CD4-positive, CD25-positive, alpha-beta regulatory T cell (primary cell): ENCODE measurements around the gene KCNT1. TPM values are rescaled to one million over a fixed set of nuclear protein-coding genes. Genes with fewer than 3 reads are reported as not detected.

Experiments used
- ATAC-seq, 2 donors: fragments of 150-1000 bp; cut with Tn5 transposase; one replicate each; pipeline ENCODE4 v1.10.0; 2021; ENCODE audit warnings: low read depth in 2 of 2, moderate number of reproducible peaks in 2 of 2, moderate library complexity in 1 of 2
- DNase-seq, 3 donors: peaks; one replicate each; pipeline versions ENCODE4 v3.0.0 to v3.0.0-alpha.2; 2012 to 2022; ENCODE audit warnings: mixed read lengths in 1 of 3
- H3K27ac ChIP-seq: one replicate; pipeline ENCODE4 v1.7.0; 2013; ENCODE audit warnings: mild to moderate bottlenecking, low read length; ENCODE audit not compliant: insufficient read depth, poor library complexity, severe bottlenecking
- H3K27me3 ChIP-seq: one replicate; pipeline ENCODE4 v1.7.0; 2013; ENCODE audit warnings: low read length; ENCODE audit not compliant: control insufficient read depth, insufficient read depth
- H3K36me3 ChIP-seq: one replicate; pipeline ENCODE4 v1.7.0; 2013; ENCODE audit warnings: mild to moderate bottlenecking, low read length, moderate library complexity; ENCODE audit not compliant: control insufficient read depth, insufficient read depth
- H3K4me1 ChIP-seq: 2 replicates; pipeline ENCODE4 v1.7.0; 2013; ENCODE audit warnings: mild to moderate bottlenecking, low read length; ENCODE audit not compliant: insufficient read depth, control insufficient read depth, poor library complexity, severe bottlenecking
- H3K4me3 ChIP-seq: one replicate; pipeline ENCODE4 v1.7.0; 2013; ENCODE audit warnings: low read depth, mild to moderate bottlenecking, low read length, moderate library complexity
- H3K9me3 ChIP-seq, 2 experiments: 1 replicate in 1 of 2; 2 replicates in 1 of 2; pipeline ENCODE4 v1.7.0; 2013; ENCODE audit warnings: low read length in 2 of 2, mild to moderate bottlenecking in 1 of 2, moderate library complexity in 1 of 2; ENCODE audit not compliant: control insufficient read depth in 2 of 2
- H3K27ac Mint-ChIP-seq, 3 donors: one replicate each; pipeline ENCODE4 v1.8.0; 2020 to 2022; ENCODE audit warnings: mild to moderate bottlenecking in 3 of 3, mixed read lengths in 3 of 3, moderate library complexity in 2 of 3
- H3K27me3 Mint-ChIP-seq: one replicate; pipeline ENCODE4 v1.8.0; 2022; ENCODE audit warnings: mild to moderate bottlenecking, mixed read lengths
- H3K36me3 Mint-ChIP-seq: one replicate; pipeline ENCODE4 v1.8.0; 2020; ENCODE audit warnings: mixed read lengths
- H3K4me1 Mint-ChIP-seq, 4 donors: one replicate each; pipeline ENCODE4 v1.8.0; 2020 to 2022; ENCODE audit warnings: mixed read lengths in 4 of 4, mild to moderate bottlenecking in 1 of 4
- H3K4me3 Mint-ChIP-seq, 4 donors: one replicate each; pipeline ENCODE4 v1.8.0; 2020 to 2022; ENCODE audit warnings: mild to moderate bottlenecking in 4 of 4, mixed read lengths in 4 of 4, moderate library complexity in 3 of 4
- H3K9me3 Mint-ChIP-seq, 7 donors: one replicate each; pipeline ENCODE4 v1.8.0; 2020 to 2022; ENCODE audit warnings: mixed read lengths in 7 of 7, mild to moderate bottlenecking in 3 of 7, moderate library complexity in 2 of 7
- polyA plus RNA-seq, 4 donors: library from polyadenylated mRNA; unstranded; fragments of 300-500 nt; fragmentation: Illumina TruSeq; gene quantifications; one replicate each; pipeline ENCODE4 v1.2.3, GENCODE V29; 2021
- total RNA-seq: library from RNA; stranded (reverse); gene quantifications from one replicate; pipeline ENCODE4 v1.2.3, GENCODE V29; 2022

KCNT1 gene
- total and polyA plus RNA-seq, 5 donors from 2014 or later = not detected

DNA sequence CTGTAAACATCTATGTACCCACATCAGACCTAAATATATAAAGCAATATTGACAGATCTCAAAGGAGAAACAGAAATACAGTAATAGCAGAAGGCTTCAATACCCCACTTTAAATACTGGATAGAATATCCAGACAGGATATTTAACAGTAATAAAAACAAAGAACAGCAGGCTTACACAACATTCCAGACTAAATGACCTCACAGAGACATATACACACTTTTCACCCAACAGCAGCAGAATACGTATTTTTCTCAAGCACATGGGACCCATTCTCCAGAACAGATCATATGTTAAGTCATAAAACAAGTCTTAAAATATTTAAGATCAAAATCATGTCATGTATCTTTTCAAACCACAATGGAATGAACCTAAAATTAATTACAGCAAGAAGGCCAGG is 128.5 kb downstream of the KCNT1 start:
- Mint-ChIP-seq H3K9me3 (peaks cover 0 to 11% (median 2%) of the 10 kb centered on the region in 7 donors), H3K36me3 (peaks cover 36% of the 10 kb centered on the region)
- H3K27me3 ChIP-seq = no peaks in the 10 kb centered on the region

DNA sequence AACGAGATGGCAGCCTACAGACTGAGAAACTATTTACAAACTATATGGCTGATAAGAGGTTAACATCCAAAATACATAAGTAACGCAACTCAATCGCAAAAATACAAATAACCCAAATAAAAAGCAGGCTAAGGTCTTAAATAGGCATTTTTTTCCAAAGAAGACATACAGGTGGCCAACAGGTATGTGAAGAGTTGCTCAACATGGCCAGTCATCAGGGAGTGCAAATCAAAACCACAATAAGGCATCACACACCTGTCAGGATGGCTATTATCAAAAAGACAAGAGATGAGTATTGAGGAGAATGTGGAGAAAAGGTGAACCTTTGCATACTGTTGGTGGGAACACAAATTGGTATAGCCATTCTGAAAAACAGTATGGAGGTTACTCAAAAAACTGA is 131.9 kb downstream of the KCNT1 start:
- H3K27me3 Mint-ChIP-seq = no peaks in the 10 kb centered on the region
- Histone ChIP-seq H3K4me3 (no peak overlapping the region), H3K27ac (no peak overlapping the region), H3K4me1 (no peaks in the 10 kb centered on the region), H3K9me3 (peaks cover 0 to 2% of the 10 kb centered on the region in 2 experiments), H3K36me3 (peaks cover 9% of the 10 kb centered on the region), H3K27me3 (no peaks in the 10 kb centered on the region)
- H3K27ac Mint-ChIP-seq = no peak overlapping the region
- peaks cover 0 to 3% (median 0%) of the 10 kb centered on the region in 7 donors for H3K9me3 Mint-ChIP-seq
- peaks cover 7 to 18% (median 13%) of the 10 kb centered on the region in 4 donors for H3K4me1 Mint-ChIP-seq
- H3K4me3 Mint-ChIP-seq = no peak overlapping the region
- ATAC-seq (no peak), DNase-seq (no peak)
- H3K36me3 Mint-ChIP-seq = peaks cover 27% of the 10 kb centered on the region

More for the DNA sequence above, 128.5 kb downstream of the KCNT1 start:
- no peak overlapping the region for H3K27ac Mint-ChIP-seq
- no peaks in the 10 kb centered on the region for H3K27me3 Mint-ChIP-seq
- no peak overlapping the region for H3K4me3 Mint-ChIP-seq
- DNase-seq (no peak), ATAC-seq (no peak)
- Histone ChIP-seq H3K27ac (no peak overlapping the region), H3K9me3 (peaks cover 6 to 9% of the 10 kb centered on the region in 2 experiments), H3K4me3 (no peak overlapping the region), H3K4me1 (no peaks in the 10 kb centered on the region), H3K36me3 (peaks cover 25% of the 10 kb centered on the region)
- H3K4me1 Mint-ChIP-seq = peaks cover 7 to 25% (median 16%) of the 10 kb centered on the region in 4 donors

DNA sequence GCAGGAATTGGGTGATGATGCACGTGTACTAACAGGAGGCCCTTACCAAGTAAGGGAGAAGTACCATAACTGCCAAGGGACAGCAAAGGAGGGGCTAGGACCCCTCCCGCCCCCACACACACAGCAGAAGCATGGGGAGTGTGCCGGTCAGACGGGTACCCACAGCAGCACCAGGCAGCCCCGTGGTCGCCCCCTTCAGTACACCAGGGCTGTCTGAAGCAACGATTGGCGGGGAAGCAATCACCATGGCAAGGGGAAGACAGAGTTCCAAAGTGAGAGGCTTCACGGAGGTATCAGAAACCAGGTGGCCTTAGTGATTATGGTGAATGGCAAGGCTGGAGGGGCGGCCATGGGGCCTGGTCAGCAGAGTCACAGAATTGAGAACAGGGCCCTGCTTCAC is 133.1 kb downstream of the KCNT1 start:
- H3K36me3 Mint-ChIP-seq = peaks cover 23% of the 10 kb centered on the region
- Histone ChIP-seq H3K9me3 (no peaks in the 10 kb centered on the region), H3K4me3 (no peak overlapping the region), H3K4me1 (no peaks in the 10 kb centered on the region), H3K27me3 (no peaks in the 10 kb centered on the region), H3K27ac (no peak overlapping the region), H3K36me3 (peaks cover 9% of the 10 kb centered on the region)
- no peaks in the 10 kb centered on the region for H3K9me3 Mint-ChIP-seq
- ATAC-seq (no peak), DNase-seq (no peak)
- H3K4me3 Mint-ChIP-seq = no peak overlapping the region
- H3K27me3 Mint-ChIP-seq = no peaks in the 10 kb centered on the region
- no peak overlapping the region for H3K27ac Mint-ChIP-seq
- H3K4me1 Mint-ChIP-seq = peaks cover 7 to 18% (median 13%) of the 10 kb centered on the region in 4 donors

DNA sequence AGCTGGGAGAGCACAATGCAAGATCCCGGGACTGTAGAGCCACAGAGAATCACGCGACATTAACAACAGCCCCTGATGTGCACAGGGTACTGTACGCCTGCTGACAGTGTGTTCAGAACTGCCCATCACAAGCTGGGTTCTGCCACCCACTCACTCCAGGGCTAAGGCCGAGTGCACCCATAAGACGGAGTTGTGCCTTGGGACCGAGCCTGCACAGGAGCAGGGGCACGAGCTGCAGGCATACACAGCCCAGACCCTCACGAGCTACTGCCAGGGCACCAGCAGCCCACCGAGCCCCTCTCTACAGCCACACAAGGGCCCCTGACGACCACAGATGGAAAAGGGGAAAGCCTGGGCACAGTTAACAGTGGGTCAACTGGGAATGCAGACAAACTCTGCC is 137.5 kb downstream of the KCNT1 start:
- Histone ChIP-seq H3K4me3 (no peak overlapping the region), H3K9me3 (no peaks in the 10 kb centered on the region), H3K27me3 (no peaks in the 10 kb centered on the region), H3K36me3 (peaks cover 8% of the 10 kb centered on the region), H3K27ac (no peak overlapping the region), H3K4me1 (no peaks in the 10 kb centered on the region)
- Mint-ChIP-seq H3K36me3 (peaks cover 14% of the 10 kb centered on the region), H3K9me3 (peaks cover 0 to 6% (median 1%) of the 10 kb centered on the region in 7 donors), H3K27me3 (no peaks in the 10 kb centered on the region), H3K27ac (no peak overlapping the region), H3K4me3 (no peak overlapping the region), H3K4me1 (peaks cover 7 to 22% (median 8%) of the 10 kb centered on the region in 4 donors)
- no peak for ATAC-seq
- DNase-seq = no peak

DNA sequence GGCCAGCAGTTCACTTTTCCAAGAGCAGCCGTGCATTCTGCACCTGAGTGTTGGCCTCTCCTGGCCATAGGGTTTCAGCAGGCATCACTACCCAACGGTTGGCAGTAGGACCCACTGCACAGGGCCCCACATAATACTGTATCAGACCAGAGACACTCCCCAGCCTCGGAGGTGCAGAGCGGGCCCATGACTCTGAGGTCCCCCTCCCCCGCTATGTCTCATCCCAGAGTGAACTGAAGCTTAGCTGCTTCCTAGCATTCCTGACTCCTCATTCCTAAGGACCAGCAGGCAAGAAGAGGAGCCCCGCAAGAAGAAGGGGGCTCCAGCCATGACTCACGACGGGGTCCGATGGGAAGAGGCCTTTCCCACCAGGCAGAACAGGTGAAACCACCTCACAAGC is 138.1 kb downstream of the KCNT1 start:
- Histone ChIP-seq H3K36me3 (peaks cover 4% of the 10 kb centered on the region), H3K4me3 (no peak overlapping the region), H3K27me3 (no peaks in the 10 kb centered on the region), H3K4me1 (no peaks in the 10 kb centered on the region), H3K27ac (no peak overlapping the region), H3K9me3 (no peaks in the 10 kb centered on the region)
- peaks cover 0 to 8% (median 1%) of the 10 kb centered on the region in 7 donors for H3K9me3 Mint-ChIP-seq
- H3K4me3 Mint-ChIP-seq = no peak overlapping the region
- peaks cover 7 to 21% (median 10%) of the 10 kb centered on the region in 4 donors for H3K4me1 Mint-ChIP-seq
- DNase-seq (no peak), ATAC-seq (no peak)
- peak overlapping the region in 1 of 3 donors; percentile 31 for H3K27ac Mint-ChIP-seq
- H3K27me3 Mint-ChIP-seq = no peaks in the 10 kb centered on the region
- peaks cover 18% of the 10 kb centered on the region for H3K36me3 Mint-ChIP-seq

DNA sequence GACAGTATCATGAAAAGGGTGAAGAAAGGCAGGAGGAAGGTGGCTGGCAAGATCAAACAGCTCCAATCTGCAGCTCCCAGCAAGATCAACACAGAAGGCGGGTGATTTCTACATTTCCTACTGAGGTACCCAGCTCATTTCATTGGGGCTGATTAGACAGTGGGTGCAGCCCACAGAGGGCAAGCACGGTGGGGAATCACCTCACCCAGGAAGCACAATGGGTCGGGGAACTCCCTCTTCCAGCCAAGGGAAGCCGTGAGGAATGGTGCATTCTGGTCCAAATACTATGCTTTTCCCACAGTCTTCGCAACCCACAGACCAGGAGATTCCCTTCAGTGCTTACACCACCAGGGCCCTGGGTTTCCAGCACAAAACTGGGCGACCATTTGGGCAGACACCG is 138.6 kb downstream of the KCNT1 start:
- peaks cover 2% of the 10 kb centered on the region for H3K36me3 ChIP-seq
- H3K36me3 Mint-ChIP-seq = peaks cover 23% of the 10 kb centered on the region
- H3K27ac Mint-ChIP-seq = peak overlapping the region in 1 of 3 donors; percentile 31
- H3K27me3 Mint-ChIP-seq = no peaks in the 10 kb centered on the region
- H3K27me3 ChIP-seq = no peaks in the 10 kb centered on the region
- H3K9me3 ChIP-seq = no peaks in the 10 kb centered on the region
- peaks cover 7 to 22% (median 13%) of the 10 kb centered on the region in 4 donors for H3K4me1 Mint-ChIP-seq
- H3K4me1 ChIP-seq = no peaks in the 10 kb centered on the region
- no peak for DNase-seq
- peaks cover 0 to 11% (median 1%) of the 10 kb centered on the region in 7 donors for H3K9me3 Mint-ChIP-seq
- H3K4me3 Mint-ChIP-seq = no peak overlapping the region
- no peak overlapping the region for H3K27ac ChIP-seq
- no peak for ATAC-seq
- H3K4me3 ChIP-seq = no peak overlapping the region

Other genes with a start within 250 kb of the KCNT1 start
- gene PPP1R26, start 222.4 kb upstream of the KCNT1 start, total RNA-seq = 2.5 TPM
- under 1 TPM in 3 of 4 donors, not detected in 1; 0.05 to 0.64 (median 0.06) TPM for gene PPP1R26, start 222.4 kb upstream of the KCNT1 start, polyA plus RNA-seq
- gene MRPS2, start 201.5 kb upstream of the KCNT1 start, total RNA-seq = 18.1 TPM
- gene MRPS2, start 201.5 kb upstream of the KCNT1 start, polyA plus RNA-seq = 10 to 100 TPM; 47.1 to 56.7 (median 53.5) TPM
- not detected for gene LCN1, start 180.7 kb upstream of the KCNT1 start, total RNA-seq
- not detected for gene LCN1, start 180.7 kb upstream of the KCNT1 start, polyA plus RNA-seq
- not detected for gene OBP2A, start 156.1 kb upstream of the KCNT1 start, total RNA-seq
- not detected for gene OBP2A, start 156.1 kb upstream of the KCNT1 start, polyA plus RNA-seq
- not detected for gene PAEP, start 140.4 kb upstream of the KCNT1 start, total RNA-seq
- gene PAEP, start 140.4 kb upstream of the KCNT1 start, polyA plus RNA-seq = not detected
- not detected for gene GLT6D1, start 62.6 kb upstream of the KCNT1 start, total RNA-seq
- not detected for gene GLT6D1, start 62.6 kb upstream of the KCNT1 start, polyA plus RNA-seq
- gene LCN9, start 38.9 kb upstream of the KCNT1 start, total RNA-seq = not detected
- not detected for gene LCN9, start 38.9 kb upstream of the KCNT1 start, polyA plus RNA-seq
- gene SOHLH1, start 2.7 kb upstream of the KCNT1 start, total RNA-seq = not detected
- gene SOHLH1, start 2.7 kb upstream of the KCNT1 start, polyA plus RNA-seq = not detected
- 31.6 TPM for gene CAMSAP1, start 205.4 kb downstream of the KCNT1 start, total RNA-seq
- gene CAMSAP1, start 205.4 kb downstream of the KCNT1 start, polyA plus RNA-seq = 1 to 10 TPM in 3 of 4 donors, under 1 TPM in 1; 0.67 to 2.2 (median 1.8) TPM